PC-9 (cell line): ENCODE results near the gene TRAF3IP1.

ENCODE experiments used
- CTCF ChIP-seq: fragments of 200-600 bp; sonication (generic); conservative IDR thresholded peaks from 2 replicates; pipeline ENCODE4 v1.6.1; 2017; ENCODE audit warnings: mixed run types, antibody characterized with exemption, mild to moderate bottlenecking, moderate library complexity
- EZH2 ChIP-seq: fragments of 200-600 bp; sonication (generic); IDR thresholded peaks from 2 replicates; pipeline ENCODE4 v1.8.0; 2017; ENCODE audit warnings: antibody characterized with exemption, low read depth

GRCh38 chr2:238449909-238450417, 129.6 kb downstream of the TRAF3IP1 start:
- TF ChIP-seq CTCF = no peak
- TF ChIP-seq EZH2 = no peak
